Neuronal stem cell (in vitro differentiated cells): ENCODE results near the gene ZNF396.
A peak's percentile ranks its signal among the peaks of the same experiment; 100 is the strongest.

ENCODE experiments used
- DNase-seq: peaks from one replicate; pipeline ENCODE4 v3.0.0-alpha.2; 2013; ENCODE audit warnings: low spot score
- H2AFZ ChIP-seq: one replicate; pipeline ENCODE4 v1.6.1; 2013; ENCODE audit warnings: mild to moderate bottlenecking, low read length, inconsistent platforms
- H2AK5ac ChIP-seq: 2 replicates; pipeline ENCODE4 v1.6.1; 2013; ENCODE audit warnings: low read depth, mild to moderate bottlenecking, inconsistent platforms, low read length, moderate library complexity, mixed read lengths
- H2BK120ac ChIP-seq: 2 replicates; pipeline ENCODE4 v1.6.1; 2013; ENCODE audit warnings: low read depth, mild to moderate bottlenecking, inconsistent platforms, low read length, moderate library complexity, mixed read lengths
- H2BK12ac ChIP-seq: one replicate; pipeline ENCODE4 v1.6.1; 2013; ENCODE audit warnings: low read length, inconsistent platforms
- H2BK15ac ChIP-seq: 2 replicates; pipeline ENCODE4 v1.6.1; 2013; ENCODE audit warnings: mild to moderate bottlenecking, low read length, inconsistent platforms, mixed read lengths
- H2BK5ac ChIP-seq: one replicate; pipeline ENCODE4 v1.6.1; 2013; ENCODE audit warnings: inconsistent platforms, mild to moderate bottlenecking, low read length, moderate library complexity
- H3K14ac ChIP-seq: one replicate; pipeline ENCODE4 v1.6.1; 2013; ENCODE audit warnings: low read length, inconsistent platforms
- H3K18ac ChIP-seq: 2 replicates; pipeline ENCODE4 v1.6.1; 2013; ENCODE audit warnings: low read length, inconsistent platforms
- H3K23ac ChIP-seq: 2 replicates; pipeline ENCODE4 v1.6.1; 2013; ENCODE audit warnings: low read depth, mild to moderate bottlenecking, mixed read lengths, low read length, inconsistent platforms; ENCODE audit not compliant: poor library complexity
- H3K27ac ChIP-seq: replicated peaks from 3 replicates; pipeline ENCODE4 v1.5.1; 2013; ENCODE audit warnings: low read length, inconsistent platforms
- H3K27me3 ChIP-seq, 3 experiments: 2 replicates each; pipeline ENCODE4 v1.6.1; 2013; ENCODE audit warnings: low read length in 3 of 3, mild to moderate bottlenecking in 2 of 3, inconsistent platforms in 1 of 3, low read depth in 1 of 3, mixed read lengths in 1 of 3, moderate library complexity in 1 of 3; ENCODE audit not compliant: control insufficient read depth in 3 of 3, insufficient read depth in 3 of 3
- H3K36me3 ChIP-seq, 2 donors: replicated peaks in 1 of 2; 2 replicates each; pipeline ENCODE4 v1.6.1; 2013; ENCODE audit warnings: low read length in 2 of 2; ENCODE audit not compliant: control insufficient read depth in 2 of 2, insufficient read depth in 2 of 2
- H3K4ac ChIP-seq: 2 replicates; pipeline ENCODE4 v1.6.1; 2013; ENCODE audit warnings: inconsistent platforms, mild to moderate bottlenecking, low read length, moderate library complexity
- H3K4me1 ChIP-seq, 2 donors: 1 replicate in 1 of 2; 2 replicates in 1 of 2; pipeline ENCODE4 v1.6.1; 2013; ENCODE audit warnings: low read length in 2 of 2, low read depth in 1 of 2; ENCODE audit not compliant: control insufficient read depth in 2 of 2, insufficient read depth in 1 of 2
- H3K4me2 ChIP-seq: one replicate; pipeline ENCODE4 v1.6.1; 2013; ENCODE audit warnings: mild to moderate bottlenecking, low read length, inconsistent platforms; ENCODE audit not compliant: insufficient read depth, poor library complexity, severe bottlenecking
- H3K4me3 ChIP-seq, 2 donors: 2 replicates each; pipeline ENCODE4 v1.5.1; 2013; ENCODE audit warnings: low read length in 2 of 2, mild to moderate bottlenecking in 2 of 2, inconsistent platforms in 1 of 2, moderate library complexity in 1 of 2
- H3K79me1 ChIP-seq: one replicate; pipeline ENCODE4 v1.6.1; 2013; ENCODE audit warnings: low read depth, mild to moderate bottlenecking, inconsistent platforms, low read length, moderate library complexity
- H3K9ac ChIP-seq: one replicate; pipeline ENCODE4 v1.6.1; 2013; ENCODE audit warnings: mild to moderate bottlenecking, low read depth, low read length, inconsistent platforms; ENCODE audit not compliant: poor library complexity
- H3K9me3 ChIP-seq, 2 donors: replicated peaks in 1 of 2; 2 replicates each; pipeline versions ENCODE3 to v1.6.1; 2013; ENCODE audit warnings: low read length in 2 of 2, mild to moderate bottlenecking in 2 of 2, inconsistent platforms in 1 of 2, low read depth in 1 of 2, mixed read lengths in 1 of 2, moderate library complexity in 1 of 2; ENCODE audit not compliant: control insufficient read depth in 2 of 2, insufficient read depth in 1 of 2
- H4K8ac ChIP-seq: one replicate; pipeline ENCODE4 v1.6.1; 2013; ENCODE audit warnings: low read depth, mild to moderate bottlenecking, inconsistent platforms, low read length, moderate library complexity
- H4K91ac ChIP-seq: one replicate; pipeline ENCODE4 v1.6.1; 2013; ENCODE audit warnings: low read length, low read depth, mild to moderate bottlenecking, inconsistent platforms; ENCODE audit not compliant: poor library complexity
- WGBS, 2 donors: extraction: QIAGEN DNeasy Blood & Tissue Kit; methylation state at CpG; one replicate each; pipeline ENCODE4 v1.1.7; 2013; ENCODE audit warnings: missing lambda C conversion rate in 2 of 2, mixed read lengths in 1 of 2; ENCODE audit not compliant: insufficient read length in 2 of 2, insufficient replicate concordance in 1 of 2; ENCODE audit errors: extremely low coverage in 2 of 2; 5-methylcytosine and 5-hydroxymethylcytosine counted together

Gene ZNF396

DNA sequence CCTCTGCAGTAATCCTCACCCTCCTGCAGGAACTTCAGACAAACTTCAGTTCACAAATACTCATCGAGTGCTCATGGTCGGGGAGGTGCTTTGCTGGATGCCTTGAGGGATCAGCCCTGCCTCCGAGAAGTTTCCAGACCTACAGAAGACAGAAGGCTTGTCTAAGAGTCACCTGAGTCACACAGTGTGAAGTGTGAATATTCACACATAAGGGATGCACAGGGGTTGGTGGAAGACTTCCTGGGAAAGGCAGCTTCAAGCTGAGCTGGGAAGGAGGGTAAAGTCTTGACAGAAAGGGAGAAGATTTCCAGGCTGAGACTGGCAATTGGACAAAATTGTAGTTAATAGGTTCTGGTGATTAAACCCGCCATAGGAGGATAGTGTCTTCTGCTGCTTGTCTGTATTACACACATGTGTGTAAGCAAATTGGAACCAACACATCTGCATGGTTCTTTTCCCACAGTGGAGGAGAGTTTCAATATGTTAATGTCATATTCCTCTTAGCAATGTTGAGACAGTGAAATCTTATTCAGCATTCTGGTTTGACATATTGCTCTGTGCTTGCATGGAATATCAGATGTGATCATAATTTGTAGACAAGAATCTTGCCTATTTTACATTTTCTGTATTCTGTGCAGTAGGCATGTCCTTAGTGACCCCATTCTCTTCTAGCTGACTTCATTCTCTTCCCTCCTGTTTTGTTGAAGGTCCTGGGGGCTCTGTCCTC is 34.7 kb upstream of the ZNF396 start:
- WGBS, 2 donors, result no CpG with 5 or more reads among the region's 4 CpGs
- no peak overlapping the region for H3K4me3 ChIP-seq
- no peak overlapping the region for H4K91ac ChIP-seq
- no peak overlapping the region for H3K23ac ChIP-seq
- no peak overlapping the region for H2BK120ac ChIP-seq
- H3K9me3 ChIP-seq, result peaks cover 0 to 2% of the 10 kb centered on the region in 2 donors
- H3K4me1 ChIP-seq, result no peaks in the 10 kb centered on the region
- no peak overlapping the region for H3K14ac ChIP-seq
- H3K4me2 ChIP-seq, result no peak overlapping the region
- H3K36me3 ChIP-seq, result no peaks in the 10 kb centered on the region
- no peaks in the 10 kb centered on the region for H3K79me1 ChIP-seq
- no peak overlapping the region for H4K8ac ChIP-seq
- H2BK5ac ChIP-seq, result no peak overlapping the region
- H3K4ac ChIP-seq, result no peak overlapping the region
- H3K9ac ChIP-seq, result no peak overlapping the region
- H3K27ac ChIP-seq, result no peak overlapping the region
- H3K18ac ChIP-seq, result no peak overlapping the region
- no peak overlapping the region for H2BK12ac ChIP-seq
- DNase-seq, result no peak
- no peak overlapping the region for H2AK5ac ChIP-seq
- H2AFZ ChIP-seq, result no peak overlapping the region
- no peak overlapping the region for H2BK15ac ChIP-seq
- peaks cover 0 to 3% (median 0%) of the 10 kb centered on the region in 3 experiments for H3K27me3 ChIP-seq

DNA sequence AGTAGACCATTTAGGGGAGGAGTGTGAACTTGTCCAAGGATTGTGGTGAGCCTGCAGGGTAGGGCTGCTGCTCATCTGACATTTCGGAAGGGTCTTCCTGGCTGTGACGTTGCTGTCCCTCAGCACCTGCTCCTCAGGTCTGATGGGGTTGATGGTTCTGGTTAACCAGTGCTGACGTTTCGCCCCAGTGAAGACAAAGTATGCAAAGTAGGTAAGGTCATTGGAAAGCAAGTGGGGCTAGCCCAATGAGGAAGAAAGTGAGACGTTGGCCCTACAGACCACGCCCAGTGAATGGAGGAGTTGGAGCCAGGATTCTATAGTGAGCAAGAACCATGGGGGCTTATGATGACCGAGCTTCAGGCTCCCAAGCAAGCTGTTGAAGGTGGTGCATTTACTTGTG is 33.4 kb upstream of the ZNF396 start:
- Histone ChIP-seq H3K4me2 (no peak overlapping the region), H3K4me1 (no peaks in the 10 kb centered on the region), H3K9ac (no peak overlapping the region), H3K36me3 (no peaks in the 10 kb centered on the region), H3K79me1 (no peaks in the 10 kb centered on the region), H3K14ac (no peak overlapping the region), H3K27me3 (peaks cover 0 to 3% (median 0%) of the 10 kb centered on the region in 3 experiments), H2BK120ac (no peak overlapping the region), H2AK5ac (no peak overlapping the region), H2BK12ac (no peak overlapping the region), H3K18ac (no peak overlapping the region), H3K27ac (no peak overlapping the region), H3K4me3 (no peak overlapping the region), H2BK15ac (no peak overlapping the region), H3K9me3 (peaks cover 0 to 2% of the 10 kb centered on the region in 2 donors), H2BK5ac (no peak overlapping the region), H4K91ac (no peak overlapping the region), H4K8ac (no peak overlapping the region), H3K4ac (no peak overlapping the region), H2AFZ (no peak overlapping the region), H3K23ac (no peak overlapping the region)
- no CpG with 5 or more reads among the region's 7 CpGs for WGBS, 2 donors
- DNase-seq, result no peak

DNA sequence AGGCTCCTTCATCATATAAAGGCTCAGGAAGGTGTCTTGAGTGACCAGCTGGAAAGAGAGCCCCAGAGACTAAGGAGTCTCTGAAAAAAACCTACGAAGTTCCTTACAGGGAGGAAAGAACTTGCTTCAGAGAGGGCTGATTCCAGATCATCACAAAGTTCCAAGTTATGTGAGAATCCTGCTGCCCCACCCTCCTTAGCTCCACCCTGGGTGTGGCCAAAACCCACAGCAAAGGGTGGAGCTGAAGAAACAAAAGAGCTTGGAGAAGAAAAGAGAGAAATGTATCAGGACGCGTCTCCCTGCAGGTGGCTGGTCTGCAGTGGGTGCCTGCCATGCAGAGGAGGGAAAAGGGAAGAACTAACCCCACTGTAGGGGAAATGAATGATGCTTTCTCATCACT is 32.8 kb upstream of the ZNF396 start:
- H3K4me1 ChIP-seq, result no peaks in the 10 kb centered on the region
- no peak overlapping the region for H2AFZ ChIP-seq
- H3K23ac ChIP-seq, result no peak overlapping the region
- DNase-seq, result no peak
- H4K8ac ChIP-seq, result no peak overlapping the region
- WGBS, 2 donors, result no CpG with 5 or more reads among the region's 3 CpGs
- peaks cover 0 to 3% (median 0%) of the 10 kb centered on the region in 3 experiments for H3K27me3 ChIP-seq
- H3K14ac ChIP-seq, result no peak overlapping the region
- H3K9ac ChIP-seq, result no peak overlapping the region
- H2BK15ac ChIP-seq, result no peak overlapping the region
- H3K9me3 ChIP-seq, result peaks cover 0 to 2% of the 10 kb centered on the region in 2 donors
- H2AK5ac ChIP-seq, result no peak overlapping the region
- no peaks in the 10 kb centered on the region for H3K36me3 ChIP-seq
- no peak overlapping the region for H3K18ac ChIP-seq
- no peak overlapping the region for H2BK5ac ChIP-seq
- no peak overlapping the region for H3K4me3 ChIP-seq
- H4K91ac ChIP-seq, result no peak overlapping the region
- no peak overlapping the region for H3K4ac ChIP-seq
- no peak overlapping the region for H2BK12ac ChIP-seq
- no peak overlapping the region for H3K27ac ChIP-seq
- H3K79me1 ChIP-seq, result no peaks in the 10 kb centered on the region
- no peak overlapping the region for H2BK120ac ChIP-seq
- H3K4me2 ChIP-seq, result no peak overlapping the region

DNA sequence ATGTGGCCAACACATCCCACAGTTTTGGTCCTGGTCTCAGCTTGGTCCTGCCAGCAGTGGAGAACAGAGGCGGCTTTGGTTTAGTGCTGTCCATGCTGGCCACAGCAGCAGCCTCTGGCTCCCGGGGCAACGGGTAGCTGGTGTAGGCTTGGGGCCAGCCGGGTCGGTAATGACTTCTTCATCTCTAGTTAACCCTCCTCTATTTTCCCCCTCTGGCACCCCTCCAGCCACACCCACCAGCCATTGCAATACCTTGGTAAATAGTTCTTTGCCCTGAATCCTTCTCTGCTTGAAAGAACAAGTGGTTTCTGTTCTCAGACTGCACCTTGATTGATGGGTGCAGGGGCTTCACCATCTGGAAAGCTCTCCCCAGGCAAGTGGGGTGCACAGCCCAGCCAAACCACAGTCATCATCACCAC is 31.7 kb upstream of the ZNF396 start:
- H3K9ac ChIP-seq, result no peak overlapping the region
- H3K4me3 ChIP-seq, result no peak overlapping the region
- H2AK5ac ChIP-seq, result no peak overlapping the region
- H3K36me3 ChIP-seq, result no peaks in the 10 kb centered on the region
- H3K9me3 ChIP-seq, result peaks cover 0 to 2% of the 10 kb centered on the region in 2 donors
- no CpG with 5 or more reads among the region's 5 CpGs for WGBS, 2 donors
- H3K79me1 ChIP-seq, result no peaks in the 10 kb centered on the region
- peak overlapping the region; percentile 68 for H4K8ac ChIP-seq
- no peak overlapping the region for H3K4me2 ChIP-seq
- H3K14ac ChIP-seq, result no peak overlapping the region
- H3K27ac ChIP-seq, result no peak overlapping the region
- no peak overlapping the region for H3K4ac ChIP-seq
- no peak overlapping the region for H3K23ac ChIP-seq
- no peaks in the 10 kb centered on the region for H3K4me1 ChIP-seq
- peak overlapping the region; percentile 35 for H3K18ac ChIP-seq
- no peak overlapping the region for H4K91ac ChIP-seq
- H2BK5ac ChIP-seq, result no peak overlapping the region
- H2BK120ac ChIP-seq, result no peak overlapping the region
- no peak overlapping the region for H2AFZ ChIP-seq
- peaks cover 0 to 3% (median 0%) of the 10 kb centered on the region in 3 experiments for H3K27me3 ChIP-seq
- H2BK12ac ChIP-seq, result no peak overlapping the region
- no peak overlapping the region for H2BK15ac ChIP-seq
- DNase-seq, result no peak
